ENCODE results near the gene R3HDM2. TPM values are rescaled to one million over a fixed set of nuclear protein-coding genes. Genes with fewer than 3 reads are reported as not detected.

Gene R3HDM2
- total and polyA plus RNA-seq, 4 donors = 7.4 to 28.9 (median 15.1) TPM

- peak overlapping the region in 2 of 3 donors; percentile 18 to 38 for H3K4me3 ChIP-seq (ENCODE audit: low read depth in 1 of 3, low read length in 3 of 3)
- DNase-seq (ENCODE audit: low spot score) = peak; percentile 74
- no peaks in the 10 kb centered on the region for H3K9me3 ChIP-seq (ENCODE audit: control insufficient read depth in 4 of 4, low read length in 3 of 4)
- H3K36me3 ChIP-seq (ENCODE audit: control insufficient read depth in 4 of 4, insufficient read depth in 3 of 4, low read depth in 1 of 4, low read length in 3 of 4) = no peaks in the 10 kb centered on the region
- H3K27ac ChIP-seq (ENCODE audit: low read depth in 1 of 2, low read length in 2 of 2) = no peak overlapping the region
- H3K27me3 ChIP-seq (ENCODE audit: control insufficient read depth in 4 of 4, insufficient read depth in 4 of 4, low read length in 3 of 4) = peaks cover 0 to 11% (median 0%) of the 10 kb centered on the region in 4 donors
- TF ChIP-seq ZBTB33 (IDR thresholded peaks at IDR 0.05) (no peak), RAD21 (IDR thresholded peaks at IDR 0.05) (peak in 1 of 2 donors; percentile 34), FOXA1 (IDR thresholded peaks at IDR 0.05) (no peak), JUND (IDR thresholded peaks at IDR 0.05) (no peak), SP1 (IDR thresholded peaks at IDR 0.05) (no peak), YY1 (IDR thresholded peaks at IDR 0.05) (no peak), GABPA (IDR thresholded peaks at IDR 0.05 in 1 of 2, conservative IDR thresholded peaks at IDR 0.05 in 1 of 2) (no peak), HNF4G (IDR thresholded peaks at IDR 0.05) (no peak), RXRA (IDR thresholded peaks at IDR 0.05) (no peak), NR2F2 (IDR thresholded peaks at IDR 0.05) (no peak), CTCF (IDR thresholded peaks at IDR 0.05; ENCODE audit: low read depth, low read length, missing input control) (peak; percentile 39), TAF1 (conservative IDR thresholded peaks at IDR 0.05) (no peak), MAX (IDR thresholded peaks at IDR 0.05) (no peak)
- H3K4me1 ChIP-seq (ENCODE audit: control insufficient read depth in 4 of 4, insufficient read depth in 4 of 4, low read length in 3 of 4) = peaks cover 15 to 47% (median 32%) of the 10 kb centered on the region in 4 donors
- WGBS = 2% methylated on average over 45 of the region's 45 CpGs
- no peak overlapping the region for H3K9ac ChIP-seq (ENCODE audit: low read depth in 1 of 2, low read length in 2 of 2)
Measured at GRCh38 chr12:57242691-57243454, 188.0 kb downstream of the R3HDM2 start.

GRCh38 chr12:57242329-57242690 lies 188.5 kb downstream of the R3HDM2 start:
- TF ChIP-seq ATF3 (IDR thresholded peaks at IDR 0.05) = no peak
- no peak for TF ChIP-seq GABPA (IDR thresholded peaks at IDR 0.05 in 1 of 2, conservative IDR thresholded peaks at IDR 0.05 in 1 of 2)
- no peak for TF ChIP-seq NR2F2 (IDR thresholded peaks at IDR 0.05)
- no peak for TF ChIP-seq JUND (IDR thresholded peaks at IDR 0.05)
- TF ChIP-seq SP1 (IDR thresholded peaks at IDR 0.05) = no peak
- no peak for TF ChIP-seq YY1 (IDR thresholded peaks at IDR 0.05)
- TF ChIP-seq FOXA1 (IDR thresholded peaks at IDR 0.05) = no peak
- TF ChIP-seq CTCF (IDR thresholded peaks at IDR 0.05; ENCODE audit: low read depth, low read length, missing input control) = no peak
- TF ChIP-seq HNF4G (IDR thresholded peaks at IDR 0.05) = no peak
- no peak for TF ChIP-seq RXRA (IDR thresholded peaks at IDR 0.05)
- no peak for DNase-seq (ENCODE audit: low spot score)
- H3K9me3 ChIP-seq (ENCODE audit: control insufficient read depth in 4 of 4, low read length in 3 of 4) = no peaks in the 10 kb centered on the region
- no peak overlapping the region for H3K27ac ChIP-seq (ENCODE audit: low read depth in 1 of 2, low read length in 2 of 2)
- WGBS = 2% methylated on average over 18 of the region's 18 CpGs
- H3K4me3 ChIP-seq (ENCODE audit: low read depth in 1 of 3, low read length in 3 of 3) = peak overlapping the region in 2 of 3 donors; percentile 18 to 38
- H3K36me3 ChIP-seq (ENCODE audit: control insufficient read depth in 4 of 4, insufficient read depth in 3 of 4, low read depth in 1 of 4, low read length in 3 of 4) = no peaks in the 10 kb centered on the region
- no peak overlapping the region for H3K9ac ChIP-seq (ENCODE audit: low read depth in 1 of 2, low read length in 2 of 2)
- peaks cover 0 to 11% (median 0%) of the 10 kb centered on the region in 4 donors for H3K27me3 ChIP-seq (ENCODE audit: control insufficient read depth in 4 of 4, insufficient read depth in 4 of 4, low read length in 3 of 4)
- peaks cover 15 to 47% (median 32%) of the 10 kb centered on the region in 4 donors for H3K4me1 ChIP-seq (ENCODE audit: control insufficient read depth in 4 of 4, insufficient read depth in 4 of 4, low read length in 3 of 4)

Data from liver (tissue), 9 donors.